Measurements from ENCODE around the gene SLC6A16.

GRCh38 chr19:49331616-49332055, 6.6 kb upstream of the SLC6A16 start:
- TF ChIP-seq CTCF (IDR thresholded peaks at IDR 0.05 in 8 of 11, conservative IDR thresholded peaks at IDR 0.05 in 3 of 11) (no peak), POLR2A (IDR thresholded peaks at IDR 0.05) (no peak)

All from spleen (tissue), 7 donors.